Measurements from ENCODE around the gene TGM6. TPM values are rescaled to one million over a fixed set of nuclear protein-coding genes. Genes with fewer than 3 reads are reported as not detected.

TGM6 gene
- total and polyA plus RNA-seq, 5 donors from 2014 or later: not detected

- no peaks in the 10 kb centered on the region for H3K9me3 ChIP-seq (ENCODE audit: control insufficient read depth in 2 of 2, low read length in 2 of 2)
- no peak overlapping the region for H3K4me3 ChIP-seq (ENCODE audit: low read depth, low read length)
- DNase-seq (no peak), ATAC-seq (ENCODE audit: low read depth in 2 of 2) (no peak)
- Mint-ChIP-seq H3K4me3 (no peak overlapping the region), H3K27me3 (peaks cover 27% of the 10 kb centered on the region), H3K9me3 (no peaks in the 10 kb centered on the region), H3K36me3 (peaks cover 8% of the 10 kb centered on the region), H3K4me1 (no peaks in the 10 kb centered on the region), H3K27ac (no peak overlapping the region)
- H3K4me1 ChIP-seq (ENCODE audit: control insufficient read depth, insufficient read depth, low read length, poor library complexity, severe bottlenecking): no peaks in the 10 kb centered on the region
- H3K27ac ChIP-seq (ENCODE audit: insufficient read depth, low read length, poor library complexity, severe bottlenecking): no peak overlapping the region
- H3K36me3 ChIP-seq (ENCODE audit: control insufficient read depth, insufficient read depth, low read length): no peaks in the 10 kb centered on the region
- peaks cover 7% of the 10 kb centered on the region for H3K27me3 ChIP-seq (ENCODE audit: control insufficient read depth, insufficient read depth, low read length)
Observed at GRCh38 chr20:2431185-2431584, 50.5 kb downstream of the TGM6 start.

- ATAC-seq (ENCODE audit: low read depth in 2 of 2): no peak
Observed at GRCh38 chr20:2446845-2447244, 66.1 kb downstream of the TGM6 start.

GRCh38 chr20:2449386-2449785 is 68.7 kb downstream of the TGM6 start:
- no peak overlapping the region for H3K27ac ChIP-seq (ENCODE audit: insufficient read depth, low read length, poor library complexity, severe bottlenecking)
- no peak overlapping the region for H3K4me3 ChIP-seq (ENCODE audit: low read depth, low read length)
- peaks cover 0 to 2% of the 10 kb centered on the region in 2 experiments for H3K9me3 ChIP-seq (ENCODE audit: control insufficient read depth in 2 of 2, low read length in 2 of 2)
- Mint-ChIP-seq H3K4me3 (no peak overlapping the region), H3K27me3 (no peaks in the 10 kb centered on the region), H3K27ac (no peak overlapping the region), H3K9me3 (peaks cover 0 to 3% (median 0%) of the 10 kb centered on the region in 7 donors), H3K4me1 (peaks cover 6 to 12% (median 8%) of the 10 kb centered on the region in 4 donors), H3K36me3 (peaks cover 6% of the 10 kb centered on the region)
- no peak for DNase-seq
- H3K36me3 ChIP-seq (ENCODE audit: control insufficient read depth, insufficient read depth, low read length): no peaks in the 10 kb centered on the region
- H3K27me3 ChIP-seq (ENCODE audit: control insufficient read depth, insufficient read depth, low read length): no peaks in the 10 kb centered on the region
- ATAC-seq (ENCODE audit: low read depth in 2 of 2): no peak
- no peaks in the 10 kb centered on the region for H3K4me1 ChIP-seq (ENCODE audit: control insufficient read depth, insufficient read depth, low read length, poor library complexity, severe bottlenecking)

More at GRCh38 chr20:2446845-2447244, 66.1 kb downstream of the TGM6 start:
- H3K27ac ChIP-seq (ENCODE audit: insufficient read depth, low read length, poor library complexity, severe bottlenecking): no peak overlapping the region
- Mint-ChIP-seq H3K27me3 (no peaks in the 10 kb centered on the region), H3K27ac (no peak overlapping the region), H3K4me1 (peaks cover 6 to 12% (median 8%) of the 10 kb centered on the region in 4 donors), H3K36me3 (peaks cover 6% of the 10 kb centered on the region), H3K4me3 (no peak overlapping the region), H3K9me3 (peaks cover 0 to 3% (median 0%) of the 10 kb centered on the region in 7 donors)
- no peak for DNase-seq
- no peaks in the 10 kb centered on the region for H3K27me3 ChIP-seq (ENCODE audit: control insufficient read depth, insufficient read depth, low read length)
- H3K36me3 ChIP-seq (ENCODE audit: control insufficient read depth, insufficient read depth, low read length): no peaks in the 10 kb centered on the region
- no peak overlapping the region for H3K4me3 ChIP-seq (ENCODE audit: low read depth, low read length)
- H3K4me1 ChIP-seq (ENCODE audit: control insufficient read depth, insufficient read depth, low read length, poor library complexity, severe bottlenecking): no peaks in the 10 kb centered on the region
- H3K9me3 ChIP-seq (ENCODE audit: control insufficient read depth in 2 of 2, low read length in 2 of 2): peaks cover 0 to 2% of the 10 kb centered on the region in 2 experiments

GRCh38 chr20:2451422-2451821 is 70.7 kb downstream of the TGM6 start:
- no peak overlapping the region for H3K4me3 Mint-ChIP-seq
- H3K4me1 Mint-ChIP-seq: peaks cover 6 to 12% (median 8%) of the 10 kb centered on the region in 4 donors
- Histone ChIP-seq H3K9me3 (ENCODE audit: control insufficient read depth in 2 of 2, low read length in 2 of 2) (peaks cover 0 to 2% of the 10 kb centered on the region in 2 experiments), H3K27me3 (ENCODE audit: control insufficient read depth, insufficient read depth, low read length) (no peaks in the 10 kb centered on the region), H3K4me1 (ENCODE audit: control insufficient read depth, insufficient read depth, low read length, poor library complexity, severe bottlenecking) (no peaks in the 10 kb centered on the region), H3K27ac (ENCODE audit: insufficient read depth, low read length, poor library complexity, severe bottlenecking) (no peak overlapping the region), H3K36me3 (ENCODE audit: control insufficient read depth, insufficient read depth, low read length) (no peaks in the 10 kb centered on the region), H3K4me3 (ENCODE audit: low read depth, low read length) (no peak overlapping the region)
- peaks cover 6% of the 10 kb centered on the region for H3K36me3 Mint-ChIP-seq
- peaks cover 0 to 3% (median 0%) of the 10 kb centered on the region in 7 donors for H3K9me3 Mint-ChIP-seq
- DNase-seq (no peak), ATAC-seq (ENCODE audit: low read depth in 2 of 2) (no peak)
- H3K27me3 Mint-ChIP-seq: no peaks in the 10 kb centered on the region
- no peak overlapping the region for H3K27ac Mint-ChIP-seq

GRCh38 chr20:2451939-2452732 is 71.4 kb downstream of the TGM6 start:
- DNase-seq (peak; percentile 31 to 61 (median 32)), ATAC-seq (ENCODE audit: low read depth in 2 of 2) (no peak)
- H3K27ac Mint-ChIP-seq: no peak overlapping the region
- Histone ChIP-seq H3K27ac (ENCODE audit: insufficient read depth, low read length, poor library complexity, severe bottlenecking) (no peak overlapping the region), H3K4me3 (ENCODE audit: low read depth, low read length) (no peak overlapping the region), H3K9me3 (ENCODE audit: control insufficient read depth in 2 of 2, low read length in 2 of 2) (no peaks in the 10 kb centered on the region), H3K27me3 (ENCODE audit: control insufficient read depth, insufficient read depth, low read length) (no peaks in the 10 kb centered on the region), H3K36me3 (ENCODE audit: control insufficient read depth, insufficient read depth, low read length) (no peaks in the 10 kb centered on the region), H3K4me1 (ENCODE audit: control insufficient read depth, insufficient read depth, low read length, poor library complexity, severe bottlenecking) (no peaks in the 10 kb centered on the region)
- no peaks in the 10 kb centered on the region for H3K27me3 Mint-ChIP-seq
- H3K4me3 Mint-ChIP-seq: no peak overlapping the region
- peaks cover 6 to 12% (median 8%) of the 10 kb centered on the region in 4 donors for H3K4me1 Mint-ChIP-seq
- H3K9me3 Mint-ChIP-seq: peaks cover 0 to 1% (median 0%) of the 10 kb centered on the region in 7 donors
- H3K36me3 Mint-ChIP-seq: peaks cover 3% of the 10 kb centered on the region

GRCh38 chr20:2453792-2454191 is 73.1 kb downstream of the TGM6 start:
- H3K4me1 ChIP-seq (ENCODE audit: control insufficient read depth, insufficient read depth, low read length, poor library complexity, severe bottlenecking): no peaks in the 10 kb centered on the region
- DNase-seq: no peak
- no peaks in the 10 kb centered on the region for H3K9me3 ChIP-seq (ENCODE audit: control insufficient read depth in 2 of 2, low read length in 2 of 2)
- no peak for ATAC-seq (ENCODE audit: low read depth in 2 of 2)
- H3K36me3 ChIP-seq (ENCODE audit: control insufficient read depth, insufficient read depth, low read length): peaks cover 6% of the 10 kb centered on the region
- H3K4me3 ChIP-seq (ENCODE audit: low read depth, low read length): no peak overlapping the region
- peaks cover 2% of the 10 kb centered on the region for H3K36me3 Mint-ChIP-seq
- H3K27ac Mint-ChIP-seq: no peak overlapping the region
- H3K9me3 Mint-ChIP-seq: peaks cover 0 to 1% (median 0%) of the 10 kb centered on the region in 7 donors
- H3K27me3 ChIP-seq (ENCODE audit: control insufficient read depth, insufficient read depth, low read length): no peaks in the 10 kb centered on the region
- H3K27ac ChIP-seq (ENCODE audit: insufficient read depth, low read length, poor library complexity, severe bottlenecking): no peak overlapping the region
- H3K4me3 Mint-ChIP-seq: peak overlapping the region in 1 of 4 donors; percentile 65
- H3K27me3 Mint-ChIP-seq: no peaks in the 10 kb centered on the region
- peaks cover 6 to 12% (median 9%) of the 10 kb centered on the region in 4 donors for H3K4me1 Mint-ChIP-seq

GRCh38 chr20:2455771-2456497 is 75.2 kb downstream of the TGM6 start:
- no peaks in the 10 kb centered on the region for H3K4me1 ChIP-seq (ENCODE audit: control insufficient read depth, insufficient read depth, low read length, poor library complexity, severe bottlenecking)
- H3K27ac ChIP-seq (ENCODE audit: insufficient read depth, low read length, poor library complexity, severe bottlenecking): no peak overlapping the region
- H3K36me3 ChIP-seq (ENCODE audit: control insufficient read depth, insufficient read depth, low read length): peaks cover 28% of the 10 kb centered on the region
- H3K27me3 ChIP-seq (ENCODE audit: control insufficient read depth, insufficient read depth, low read length): no peaks in the 10 kb centered on the region
- no peak for ATAC-seq (ENCODE audit: low read depth in 2 of 2)
- Mint-ChIP-seq H3K4me3 (no peak overlapping the region), H3K9me3 (no peaks in the 10 kb centered on the region), H3K27me3 (no peaks in the 10 kb centered on the region), H3K4me1 (peaks cover 0 to 3% (median 0%) of the 10 kb centered on the region in 4 donors), H3K27ac (peak overlapping the region in 1 of 3 donors; percentile 23), H3K36me3 (peaks cover 16% of the 10 kb centered on the region)
- H3K4me3 ChIP-seq (ENCODE audit: low read depth, low read length): no peak overlapping the region
- no peak for DNase-seq
- H3K9me3 ChIP-seq (ENCODE audit: control insufficient read depth in 2 of 2, low read length in 2 of 2): no peaks in the 10 kb centered on the region

Data from CD4-positive, CD25-positive, alpha-beta regulatory T cell (primary cell).